Hepatocyte (in vitro differentiated cells): ENCODE data around the gene FSCN2.

ENCODE experiments used
- CTCF ChIP-seq: fragments of 200-600 bp; sonication (generic); IDR thresholded peaks from 2 replicates; pipeline ENCODE4 v1.5.1; 2016; ENCODE audit warnings: antibody characterized with exemption, mild to moderate bottlenecking; ENCODE audit not compliant: poor library complexity
- EZH2 ChIP-seq: fragments of 200-600 bp; sonication (generic); IDR thresholded peaks from 2 replicates; pipeline ENCODE4 v1.6.1; 2016; ENCODE audit warnings: antibody characterized with exemption, mild to moderate bottlenecking, borderline replicate concordance
- EZH2phosphoT487 ChIP-seq: fragments of 200-600 bp; sonication (generic); IDR thresholded peaks from one replicate; pipeline ENCODE4 v1.6.1; 2018; ENCODE audit warnings: antibody characterized with exemption, mild to moderate bottlenecking, low read depth, moderate library complexity; ENCODE audit not compliant: unreplicated experiment, severe bottlenecking

- TF ChIP-seq CTCF (no peak), EZH2phosphoT487 (no peak), EZH2 (no peak)
Measured at GRCh38 chr17:81502471-81503017, 25.6 kb upstream of the FSCN2 start.
